Left ventricle myocardium inferior (tissue), 1 donor: ENCODE results near the gene ASCC1. TPM values are rescaled to one million over a fixed set of nuclear protein-coding genes. Genes with fewer than 3 reads are reported as not detected.
"Not testable (repeated sequence)": the region's sequence is repeated elsewhere in the genome, so short reads cannot be mapped to it uniquely, and the experiment has no call there.

ENCODE experiments used
- DNase-seq: peaks from one replicate; pipeline ENCODE4 v3.0.0-alpha.2; 2020
- H3K27ac ChIP-seq: fragments of 200-600 bp; replicated peaks from 2 replicates; pipeline ENCODE4 v1.8.0; 2021
- H3K27me3 ChIP-seq: fragments of 200-600 bp; 2 replicates; pipeline ENCODE4 v1.8.0; 2021; ENCODE audit warnings: low read depth
- H3K36me3 ChIP-seq: fragments of 200-600 bp; 2 replicates; pipeline ENCODE4 v1.8.0; 2021
- H3K4me1 ChIP-seq: fragments of 200-600 bp; 2 replicates; pipeline ENCODE4 v1.8.0; 2021
- H3K4me3 ChIP-seq: fragments of 200-600 bp; 2 replicates; pipeline ENCODE4 v1.8.0; 2021; ENCODE audit warnings: mild to moderate bottlenecking, moderate library complexity
- H3K9me3 ChIP-seq: fragments of 200-600 bp; replicated peaks from 2 replicates; pipeline ENCODE4 v1.8.0; 2021
- CTCF ChIP-seq: fragments of 200-600 bp; IDR thresholded peaks from 2 replicates; pipeline ENCODE4 v1.8.0; 2021; ENCODE audit warnings: antibody characterized with exemption, mild to moderate bottlenecking, borderline replicate concordance
- intact Hi-C: fragments of 100-400 bp; cut with micrococcal nuclease; formaldehyde crosslinking; loops from one replicate; pipeline ENCODE4 v1.11.0; 2022
- total RNA-seq: library from RNA; stranded (reverse); fragmentation: NEBNext Ultra II Directional; extraction: Animal tissue kit (Norgen Biotek cat#: 25700); gene quantifications from one replicate; pipeline ENCODE4 v1.2.1, GENCODE V29; 2021
- donor health status: DM: no; HTN: yes; CAD: no; lungs with severe emphysema.

ASCC1 gene
- total RNA-seq, 1 donor from 2014 or later, result 37.0 TPM

GRCh38 chr10:72167118-72167517, 49.0 kb downstream of the ASCC1 start:
- no peak for TF ChIP-seq CTCF
- Histone ChIP-seq H3K27me3 (no peaks in the 10 kb centered on the region), H3K36me3 (peaks cover 7% of the 10 kb centered on the region), H3K9me3 (no peaks in the 10 kb centered on the region), H3K4me1 (peaks cover 34% of the 10 kb centered on the region), H3K27ac (no peak overlapping the region), H3K4me3 (no peak overlapping the region)
- no peak for DNase-seq
- intact Hi-C loops, result no loop called here

- Histone ChIP-seq H3K27me3 (no peaks in the 10 kb centered on the region), H3K36me3 (peaks cover 24% of the 10 kb centered on the region), H3K4me1 (peaks cover 16% of the 10 kb centered on the region), H3K9me3 (no peaks in the 10 kb centered on the region), H3K4me3 (no peak overlapping the region), H3K27ac (peak overlapping the region; percentile 66)
- intact Hi-C loops, result no loop called here
- no peak for DNase-seq
- no peak for TF ChIP-seq CTCF
Measured at GRCh38 chr10:72164617-72165016, 51.5 kb downstream of the ASCC1 start.

- intact Hi-C loops, result no loop called here
- Histone ChIP-seq H3K27me3 (no peaks in the 10 kb centered on the region), H3K27ac (no peak overlapping the region), H3K36me3 (peaks cover 28% of the 10 kb centered on the region), H3K4me1 (peaks cover 16% of the 10 kb centered on the region), H3K4me3 (no peak overlapping the region), H3K9me3 (no peaks in the 10 kb centered on the region)
- TF ChIP-seq CTCF, result no peak
- no peak for DNase-seq
Measured at GRCh38 chr10:72162978-72163377, 53.1 kb downstream of the ASCC1 start.

- no peak for TF ChIP-seq CTCF
- peaks cover 23% of the 10 kb centered on the region for H3K36me3 ChIP-seq
- intact Hi-C loops, result no loop called here
- no peak for DNase-seq
- H3K27me3 ChIP-seq, result no peaks in the 10 kb centered on the region
- H3K27ac ChIP-seq, result no peak overlapping the region
- no peak overlapping the region for H3K4me3 ChIP-seq
- H3K9me3 ChIP-seq, result no peaks in the 10 kb centered on the region
- H3K4me1 ChIP-seq, result peaks cover 6% of the 10 kb centered on the region
Measured at GRCh38 chr10:72158176-72158575, 57.9 kb downstream of the ASCC1 start.

GRCh38 chr10:72156223-72156622, 59.9 kb downstream of the ASCC1 start:
- H3K27ac ChIP-seq, result no peak overlapping the region
- no peaks in the 10 kb centered on the region for H3K9me3 ChIP-seq
- DNase-seq, result no peak
- no peak for TF ChIP-seq CTCF
- H3K4me3 ChIP-seq, result no peak overlapping the region
- no peaks in the 10 kb centered on the region for H3K27me3 ChIP-seq
- H3K4me1 ChIP-seq, result no peaks in the 10 kb centered on the region
- H3K36me3 ChIP-seq, result peaks cover 33% of the 10 kb centered on the region
- intact Hi-C loops, result no loop called here

- H3K27me3 ChIP-seq, result no peaks in the 10 kb centered on the region
- TF ChIP-seq CTCF, result no peak
- H3K9me3 ChIP-seq, result no peaks in the 10 kb centered on the region
- no peaks in the 10 kb centered on the region for H3K4me1 ChIP-seq
- H3K4me3 ChIP-seq, result no peak overlapping the region
- H3K27ac ChIP-seq, result no peak overlapping the region
- DNase-seq, result no peak
- intact Hi-C loops, result no loop called here
- H3K36me3 ChIP-seq, result peaks cover 16% of the 10 kb centered on the region
Measured at GRCh38 chr10:72152286-72152685, 63.8 kb downstream of the ASCC1 start.

GRCh38 chr10:72150746-72151478, 65.2 kb downstream of the ASCC1 start:
- Histone ChIP-seq H3K36me3 (peaks cover 16% of the 10 kb centered on the region), H3K4me1 (peaks cover 13% of the 10 kb centered on the region)
- intact Hi-C loops, H3K27me3 ChIP-seq, H3K27ac ChIP-seq, DNase-seq, H3K9me3 ChIP-seq, H3K4me3 ChIP-seq: not testable (repeated sequence)

- intact Hi-C loops, result not testable (repeated sequence)
Measured at GRCh38 chr10:72147324-72147584, 68.8 kb downstream of the ASCC1 start.

More at GRCh38 chr10:72147324-72147584, 68.8 kb downstream of the ASCC1 start:
- DNase-seq, H3K9me3 ChIP-seq, H3K27me3 ChIP-seq, H3K4me3 ChIP-seq: not testable (repeated sequence)
- Histone ChIP-seq H3K27ac (peak overlapping the region; percentile 2), H3K36me3 (peaks cover 11% of the 10 kb centered on the region), H3K4me1 (peaks cover 16% of the 10 kb centered on the region)
